Gastroesophageal sphincter (tissue), 3 donors: ENCODE data around the gene HDHD5.

Experiments
- POLR2A ChIP-seq, 2 donors: fragments of 450-650 bp; IDR thresholded peaks; one replicate each; pipeline ENCODE4 v1.6.1; 2017; ENCODE audit warnings: antibody characterized with exemption in 2 of 2, mild to moderate bottlenecking in 2 of 2, moderate library complexity in 1 of 2
- TF ChIP-seq, protein P1 (sequence below), 4 experiments: fragments of 200-600 bp in 2 of 4; fragments of 450-650 bp in 2 of 4; sonication (generic) in 1 of 4; IDR thresholded peaks; one replicate each; pipeline ENCODE4 v1.5.1; 2017 to 2019; ENCODE audit warnings: antibody characterized with exemption in 4 of 4, mild to moderate bottlenecking in 2 of 4, moderate library complexity in 2 of 4

DNA sequence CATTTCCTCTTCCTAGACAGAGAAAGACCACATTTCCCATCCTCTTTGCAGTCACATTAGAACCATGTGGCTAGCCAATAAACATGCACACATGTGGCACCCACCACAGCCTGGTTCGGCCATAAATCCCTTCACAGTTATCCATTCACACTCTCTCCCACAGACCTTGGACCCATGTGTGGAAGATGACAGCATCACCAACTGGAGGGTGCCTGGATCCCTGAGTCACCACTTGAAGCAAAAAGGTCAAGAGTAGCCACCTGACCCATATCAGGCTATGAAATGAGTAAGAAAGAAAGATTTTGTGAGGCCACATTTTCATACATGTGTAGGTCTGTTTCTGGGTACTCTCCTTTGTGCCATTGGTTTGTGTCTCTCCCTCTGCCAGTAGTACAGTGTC, 28.9 kb downstream of the HDHD5 start:
- TF ChIP-seq, protein P1, sequence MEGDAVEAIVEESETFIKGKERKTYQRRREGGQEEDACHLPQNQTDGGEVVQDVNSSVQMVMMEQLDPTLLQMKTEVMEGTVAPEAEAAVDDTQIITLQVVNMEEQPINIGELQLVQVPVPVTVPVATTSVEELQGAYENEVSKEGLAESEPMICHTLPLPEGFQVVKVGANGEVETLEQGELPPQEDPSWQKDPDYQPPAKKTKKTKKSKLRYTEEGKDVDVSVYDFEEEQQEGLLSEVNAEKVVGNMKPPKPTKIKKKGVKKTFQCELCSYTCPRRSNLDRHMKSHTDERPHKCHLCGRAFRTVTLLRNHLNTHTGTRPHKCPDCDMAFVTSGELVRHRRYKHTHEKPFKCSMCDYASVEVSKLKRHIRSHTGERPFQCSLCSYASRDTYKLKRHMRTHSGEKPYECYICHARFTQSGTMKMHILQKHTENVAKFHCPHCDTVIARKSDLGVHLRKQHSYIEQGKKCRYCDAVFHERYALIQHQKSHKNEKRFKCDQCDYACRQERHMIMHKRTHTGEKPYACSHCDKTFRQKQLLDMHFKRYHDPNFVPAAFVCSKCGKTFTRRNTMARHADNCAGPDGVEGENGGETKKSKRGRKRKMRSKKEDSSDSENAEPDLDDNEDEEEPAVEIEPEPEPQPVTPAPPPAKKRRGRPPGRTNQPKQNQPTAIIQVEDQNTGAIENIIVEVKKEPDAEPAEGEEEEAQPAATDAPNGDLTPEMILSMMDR (IDR thresholded peaks at IDR 0.05), result no peak
- TF ChIP-seq POLR2A (IDR thresholded peaks at IDR 0.05), result no peak
